Activated CD8-positive, alpha-beta memory T cell treated with anti-CD3 and anti-CD28 coated beads for 36 hours (primary cell): ENCODE data around the gene GPC5. TPM values are rescaled to one million over a fixed set of nuclear protein-coding genes. Genes with fewer than 3 reads are reported as not detected.
"Not testable (repeated sequence)": the region's sequence is repeated elsewhere in the genome, so short reads cannot be mapped to it uniquely, and the experiment has no call there.

ENCODE experiments used
- CTCF ChIA-PET: fragments of 350-600 bp; sonication (Branson Sonifier 250); formaldehyde crosslinking; loops from one replicate; lab custom pipeline; 2021; ENCODE audit warnings: antibody characterized with exemption; lab: Charles Lee
- POLR2A ChIA-PET: fragments of 350-600 bp; sonication (Branson Sonifier 250); formaldehyde crosslinking; loops from one replicate; lab custom pipeline; 2021; ENCODE audit warnings: antibody characterized with exemption; lab: Charles Lee
- total RNA-seq, 2 experiments: library from RNA; stranded (reverse); gene quantifications; one replicate each; pipeline ENCODE4 v1.2.3, GENCODE V29; 2021

The GPC5 gene
- total RNA-seq, 2 experiments from 2014 or later = 0.15 to 0.17 TPM

DNA sequence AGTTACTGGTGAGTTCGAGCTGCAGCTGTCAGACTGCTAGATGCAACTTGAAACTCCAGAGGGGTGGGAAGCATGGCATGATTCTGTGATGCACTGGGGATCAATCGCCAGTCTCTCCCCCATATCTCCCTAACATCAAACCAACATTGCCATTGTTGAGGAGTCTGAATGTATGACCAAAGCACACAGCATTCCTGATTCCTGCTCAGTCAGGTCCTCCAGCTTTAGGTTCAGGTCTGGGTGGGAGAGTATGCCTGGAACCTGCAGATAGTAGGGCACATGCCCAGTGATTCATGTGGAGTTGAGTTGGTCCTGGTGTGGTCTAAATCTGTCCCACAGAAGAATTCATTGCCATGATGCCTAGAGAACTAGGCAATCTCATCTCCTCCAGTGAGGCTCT, 269.1 kb downstream of the GPC5 start:
- ChIA-PET CTCF (no interaction called here), POLR2A (no interaction called here)

DNA sequence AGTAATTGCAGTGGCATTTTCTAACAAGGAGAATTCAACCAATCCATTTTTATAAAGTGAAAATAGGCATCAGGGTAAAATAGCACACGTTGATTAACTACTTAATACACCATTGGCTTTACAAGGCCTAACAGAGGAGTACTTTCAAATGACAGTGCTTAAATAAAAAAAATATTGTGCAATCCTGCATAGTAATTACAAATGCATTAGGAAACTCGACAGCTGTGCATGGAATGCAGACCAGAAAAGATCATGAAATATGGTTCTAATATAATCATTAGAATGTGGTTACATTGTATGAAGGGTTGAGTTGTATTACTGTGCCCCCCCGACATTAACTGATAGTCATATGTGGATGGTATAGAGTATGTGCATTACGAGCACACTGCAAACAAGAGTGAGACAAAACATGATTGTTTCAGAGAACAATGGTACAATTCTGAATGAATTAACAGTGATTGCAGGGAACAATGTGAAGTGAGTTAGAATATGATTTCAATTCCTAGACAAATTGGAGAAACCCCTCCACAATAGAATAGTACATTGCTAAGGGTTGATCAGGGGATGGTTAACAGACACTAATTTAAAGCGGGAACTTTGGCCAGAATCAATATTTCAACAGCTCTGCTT, 270.6 kb downstream of the GPC5 start:
- ChIA-PET CTCF (no interaction called here), POLR2A (no interaction called here)

DNA sequence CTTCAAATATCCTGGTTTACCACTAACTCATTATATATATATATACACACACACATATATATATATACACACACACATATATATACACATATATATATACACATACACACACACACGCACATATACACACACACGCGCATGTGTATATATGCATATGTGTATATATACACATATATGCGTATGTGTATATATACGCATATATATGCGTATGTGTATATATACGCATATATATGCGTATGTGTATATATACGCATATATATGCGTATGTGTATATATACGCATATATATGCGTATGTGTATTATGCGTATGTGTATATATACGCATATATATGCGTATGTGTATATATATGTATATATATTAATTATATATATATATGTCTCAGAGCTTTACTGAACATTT, 275.9 kb downstream of the GPC5 start:
- CTCF ChIA-PET = not testable (repeated sequence)

DNA sequence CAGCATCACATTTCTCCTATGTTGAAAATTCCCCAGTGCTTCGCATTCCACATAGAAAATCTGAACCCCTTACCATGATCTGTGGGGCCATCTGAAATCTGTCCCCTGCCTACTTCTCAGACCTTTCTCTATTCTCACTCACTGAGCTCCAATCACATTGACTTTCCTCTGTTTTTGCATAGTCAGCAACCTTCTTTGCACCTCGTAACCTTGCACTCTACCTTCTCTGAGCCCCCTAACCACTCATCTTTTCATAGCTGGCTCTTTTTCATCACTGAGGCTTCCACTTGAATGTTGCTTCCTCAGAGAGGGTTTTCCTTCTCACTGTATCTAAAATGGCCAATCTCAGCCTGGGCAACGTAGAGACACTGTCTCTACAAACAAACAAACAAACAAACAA, 286.3 kb downstream of the GPC5 start:
- ChIA-PET CTCF (no interaction called here), POLR2A (no interaction called here)

More for the DNA sequence above, 275.9 kb downstream of the GPC5 start:
- POLR2A ChIA-PET = not testable (repeated sequence)

DNA sequence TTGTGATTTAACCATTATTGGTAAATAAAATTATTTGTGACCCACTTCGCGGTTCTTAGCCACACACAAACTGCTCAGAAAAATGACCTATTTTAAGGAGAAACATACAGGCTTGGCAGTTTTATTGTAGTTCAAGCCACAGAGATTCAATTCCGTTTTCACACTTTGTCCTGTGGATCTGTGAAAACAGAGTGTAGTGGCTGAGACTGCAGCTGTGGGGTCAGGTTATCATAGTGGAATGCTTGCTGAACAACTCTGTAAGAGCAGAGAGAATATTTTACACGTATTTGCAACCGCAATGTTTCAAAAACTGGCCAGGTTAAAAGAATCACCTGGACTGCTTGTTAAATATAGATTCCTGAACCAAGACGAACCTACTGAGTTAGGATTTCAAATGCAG, 292.5 kb downstream of the GPC5 start:
- ChIA-PET POLR2A (no interaction called here), CTCF (no interaction called here)

DNA sequence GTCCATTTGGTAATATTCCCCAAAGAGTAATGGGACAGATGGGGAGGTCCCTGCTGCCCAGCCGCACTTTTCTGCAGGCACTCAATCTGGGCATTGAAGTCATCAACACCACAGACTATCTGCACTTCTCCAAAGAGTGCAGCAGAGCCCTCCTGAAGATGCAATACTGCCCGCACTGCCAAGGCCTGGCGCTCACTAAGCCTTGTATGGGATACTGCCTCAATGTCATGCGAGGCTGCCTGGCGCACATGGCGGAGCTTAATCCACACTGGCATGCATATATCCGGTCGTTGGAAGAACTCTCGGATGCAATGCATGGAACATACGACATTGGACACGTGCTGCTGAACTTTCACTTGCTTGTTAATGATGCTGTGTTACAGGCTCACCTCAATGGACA, 295.0 kb downstream of the GPC5 start:
- CTCF ChIA-PET = no interaction called here
- POLR2A ChIA-PET = no interaction called here

DNA sequence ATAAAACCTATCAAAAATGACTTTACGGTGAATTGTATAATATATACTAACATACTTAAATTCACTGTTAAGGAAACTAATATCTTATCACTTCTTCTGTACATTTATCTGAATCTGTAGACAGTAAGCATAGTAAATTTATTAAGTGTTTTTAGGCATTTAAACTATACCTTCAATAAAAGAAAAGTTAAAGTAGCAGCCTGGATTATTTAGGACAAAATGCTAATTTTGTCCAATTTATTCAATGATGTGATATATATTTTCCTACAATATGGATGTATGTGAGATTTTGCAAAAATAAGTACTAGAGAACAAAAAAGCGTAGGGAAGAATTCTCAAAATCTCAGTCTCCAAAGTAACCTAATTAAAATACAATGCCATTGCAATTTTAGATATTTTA, 299.9 kb downstream of the GPC5 start:
- ChIA-PET POLR2A (no interaction called here), CTCF (no interaction called here)

DNA sequence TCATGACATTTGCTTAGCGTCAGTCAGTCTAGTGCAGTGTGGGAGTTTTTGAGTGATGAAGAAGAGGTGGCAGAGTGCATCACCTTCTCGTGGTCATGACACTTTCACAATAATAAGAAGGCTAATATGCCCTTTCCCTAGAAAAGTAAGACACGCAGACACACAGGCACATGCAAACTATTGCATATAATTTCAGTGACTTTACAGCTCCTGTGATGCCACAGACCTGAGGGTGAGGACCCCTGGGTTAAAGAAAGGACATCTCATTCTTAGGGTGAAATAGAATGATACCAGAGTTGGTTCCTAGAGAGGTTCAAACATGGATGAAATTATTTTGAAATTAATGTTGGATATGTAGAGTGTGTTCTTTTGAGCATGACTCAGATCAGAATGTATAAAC, 300.3 kb downstream of the GPC5 start:
- CTCF ChIA-PET = no interaction called here

DNA sequence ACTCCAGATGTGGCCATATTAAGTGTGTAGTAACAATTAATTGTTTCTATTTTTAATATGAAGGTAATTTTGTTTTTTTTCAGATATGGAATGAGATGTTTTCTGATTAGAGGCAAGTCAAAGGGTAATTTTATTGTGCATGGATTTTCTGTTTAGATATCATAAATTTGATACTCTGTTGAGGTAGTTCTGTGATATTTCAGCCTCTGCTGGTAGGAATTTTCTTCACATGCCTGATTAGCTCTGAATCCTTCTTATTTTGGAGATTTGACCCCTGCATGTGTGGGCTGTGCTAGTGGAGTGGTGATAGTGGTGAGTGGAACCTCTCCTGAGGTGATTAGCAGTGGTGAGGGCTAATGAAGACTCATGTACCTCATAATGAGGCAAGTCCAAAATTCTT, 301.4 kb downstream of the GPC5 start:
- ChIA-PET POLR2A (no interaction called here), CTCF (no interaction called here)

More for the DNA sequence above, 300.3 kb downstream of the GPC5 start:
- POLR2A ChIA-PET = no interaction called here

DNA sequence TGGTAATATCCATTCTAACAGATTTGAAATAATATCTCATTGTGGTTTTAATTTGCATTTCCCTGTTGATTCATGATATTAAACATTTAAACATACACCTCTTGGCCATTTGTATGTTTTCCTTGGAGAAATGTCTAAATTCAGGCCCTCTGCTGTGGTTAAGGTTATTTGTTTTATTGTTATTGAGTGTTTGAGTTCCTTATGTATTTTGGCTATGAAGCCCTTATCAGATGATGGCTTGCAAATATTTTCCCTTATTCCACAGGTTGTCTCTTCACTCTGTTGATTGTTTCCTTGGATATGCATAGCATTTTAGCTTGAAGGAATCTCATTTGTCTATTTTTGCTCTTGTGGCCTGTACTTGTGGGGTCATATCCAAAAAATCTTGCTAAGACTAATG, 303.6 kb downstream of the GPC5 start:
- CTCF ChIA-PET = no interaction called here
- POLR2A ChIA-PET = no interaction called here

DNA sequence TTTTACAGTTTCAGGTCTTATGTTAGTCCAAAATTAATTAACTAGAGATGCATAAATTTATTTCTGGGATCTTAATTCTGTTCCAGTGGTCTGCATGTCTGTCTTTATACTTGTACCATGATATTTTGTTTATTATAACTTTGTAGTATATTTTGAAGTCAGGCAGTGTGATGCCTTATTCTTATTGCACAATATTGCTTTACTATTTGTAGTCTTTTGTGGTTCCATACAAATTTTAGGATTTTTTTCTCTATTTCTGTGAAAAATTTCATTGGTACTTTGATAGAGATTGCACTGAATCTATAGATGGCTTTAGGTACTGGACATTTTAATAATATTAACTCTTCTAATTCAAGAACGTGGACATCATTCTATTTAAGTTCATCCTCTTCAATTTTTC, 304.0 kb downstream of the GPC5 start:
- POLR2A ChIA-PET = no interaction called here
- CTCF ChIA-PET = no interaction called here

DNA sequence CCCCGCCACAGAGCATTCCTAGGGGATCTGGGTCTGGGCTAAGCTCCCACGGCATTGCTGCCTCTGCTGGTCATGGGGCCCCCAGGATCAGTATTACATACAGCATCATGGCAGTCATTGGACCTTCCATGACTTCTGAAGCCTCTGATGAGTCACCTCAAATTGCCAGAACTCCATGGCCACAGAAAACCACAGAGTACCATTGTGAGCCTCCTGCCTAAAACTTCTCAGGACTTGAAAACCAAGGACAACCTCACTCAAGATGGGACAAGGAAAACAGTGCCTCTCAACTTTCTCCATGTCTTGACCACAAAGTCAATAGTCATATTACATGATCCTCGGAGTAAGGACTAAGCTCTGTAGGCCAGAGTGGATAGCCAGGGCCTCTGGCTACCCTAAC, 306.0 kb downstream of the GPC5 start:
- ChIA-PET POLR2A (no interaction called here), CTCF (no interaction called here)

DNA sequence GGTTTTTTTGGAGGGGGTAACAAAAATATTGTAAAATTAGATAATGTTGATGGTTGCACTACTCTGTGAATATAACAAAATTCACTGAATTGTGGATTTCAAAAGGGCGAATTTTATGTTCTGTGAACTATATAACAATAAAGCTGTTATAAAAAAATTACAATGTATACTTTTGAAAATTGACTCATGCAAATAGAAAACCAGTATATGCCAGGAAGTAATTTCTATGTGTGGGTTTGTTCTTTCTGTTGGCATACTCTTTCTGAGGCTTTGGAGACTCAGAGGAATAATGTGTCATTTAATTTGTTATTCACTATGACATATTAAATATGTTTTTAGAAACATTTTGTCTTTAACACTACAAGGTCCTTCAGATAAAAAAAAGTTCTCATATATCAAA, 310.1 kb downstream of the GPC5 start:
- ChIA-PET POLR2A (no interaction called here), CTCF (no interaction called here)

DNA sequence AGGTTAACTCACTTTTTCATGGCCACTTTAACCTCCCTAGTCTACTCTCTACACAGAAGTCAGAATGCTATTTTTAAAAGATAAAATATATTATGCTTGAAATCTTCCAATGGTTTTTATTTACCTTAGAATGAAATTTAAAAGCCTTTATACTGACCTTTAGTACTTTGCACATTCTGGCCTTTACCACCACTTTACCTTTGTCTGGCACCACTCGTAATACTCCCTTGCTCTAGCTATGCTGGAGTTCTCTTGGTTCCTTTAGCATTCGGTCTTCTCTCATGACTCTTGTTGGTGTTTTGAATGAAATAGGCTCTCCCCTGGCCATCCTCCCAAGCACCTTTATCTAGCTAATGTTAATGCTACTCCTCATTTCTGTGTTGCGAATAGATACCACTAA, 310.8 kb downstream of the GPC5 start:
- CTCF ChIA-PET = no interaction called here
- POLR2A ChIA-PET = no interaction called here

DNA sequence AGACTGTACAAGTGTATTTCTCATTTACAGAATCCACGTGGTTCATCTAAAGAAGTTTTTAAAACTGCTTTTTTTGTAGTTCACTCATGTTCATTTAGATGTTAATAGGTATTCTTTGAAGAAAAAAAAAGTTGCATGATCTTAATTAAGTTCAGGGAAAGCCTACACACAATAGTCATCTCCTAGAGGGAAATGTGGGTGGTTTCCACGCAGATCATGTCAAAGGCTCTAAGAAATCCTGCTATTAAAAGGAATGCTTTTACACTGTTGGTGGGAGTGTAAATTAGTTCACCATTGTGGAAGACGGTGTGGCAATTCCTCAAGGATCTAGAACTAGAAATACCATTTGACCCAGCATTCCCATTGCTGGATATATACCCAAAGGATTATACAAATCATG, 312.3 kb downstream of the GPC5 start:
- ChIA-PET CTCF (no interaction called here), POLR2A (no interaction called here)

DNA sequence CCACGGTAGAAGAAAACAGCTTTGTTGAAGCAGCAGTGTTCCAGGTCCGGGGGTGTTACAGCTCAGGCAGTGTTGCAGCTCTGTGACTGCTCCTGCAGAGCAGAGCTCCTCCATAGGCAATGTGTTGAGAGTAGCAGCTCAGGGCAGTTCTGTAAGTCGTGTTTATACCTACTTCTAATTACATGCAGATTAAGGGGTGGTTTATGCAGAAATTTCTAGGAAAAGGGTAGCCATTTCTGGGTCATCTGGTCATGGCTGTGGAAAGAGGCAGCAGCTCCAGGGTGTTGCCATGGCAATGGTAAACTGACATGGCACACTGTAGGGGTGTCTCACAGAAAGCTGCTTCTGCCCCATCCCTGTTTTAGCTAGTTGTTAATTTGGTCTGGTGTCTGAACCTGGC, 316.4 kb downstream of the GPC5 start:
- CTCF ChIA-PET = interaction anchor here (0.7 kb wide), 1 partner anchor 990 kb away, joined by 3 read pairs; no protein-coding TSS in a partner anchor

DNA sequence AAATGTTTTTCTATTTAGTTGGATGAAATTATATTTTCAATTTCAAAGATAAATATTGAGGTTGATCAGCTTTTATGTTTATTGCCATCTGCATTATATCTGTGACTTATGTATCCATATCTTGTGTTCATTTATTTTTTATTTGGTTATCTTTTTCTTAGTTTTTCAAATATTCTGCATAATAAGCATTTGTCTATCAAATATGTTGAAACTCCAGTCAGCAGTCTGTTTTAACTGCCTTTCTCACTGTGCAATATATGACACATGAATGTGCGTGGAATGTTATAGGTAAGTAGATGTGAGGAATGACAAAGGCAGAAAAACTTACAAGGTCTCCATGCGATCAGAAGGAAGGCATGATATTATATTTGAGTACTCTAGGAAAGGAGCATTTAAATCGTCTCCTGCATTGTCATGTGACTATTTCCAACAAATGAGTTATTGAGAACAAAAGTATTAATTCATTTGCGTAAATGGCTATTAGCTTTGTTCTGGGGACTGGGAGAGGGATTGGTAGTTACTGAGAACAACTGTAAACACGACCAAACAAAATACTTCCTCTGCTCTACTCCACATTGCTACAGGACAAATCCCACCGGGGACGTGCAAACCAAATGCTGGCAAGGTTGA, 318.1 kb downstream of the GPC5 start:
- CTCF ChIA-PET = no interaction called here
- POLR2A ChIA-PET = no interaction called here

More for the DNA sequence above, 316.4 kb downstream of the GPC5 start:
- POLR2A ChIA-PET = no interaction called here

DNA sequence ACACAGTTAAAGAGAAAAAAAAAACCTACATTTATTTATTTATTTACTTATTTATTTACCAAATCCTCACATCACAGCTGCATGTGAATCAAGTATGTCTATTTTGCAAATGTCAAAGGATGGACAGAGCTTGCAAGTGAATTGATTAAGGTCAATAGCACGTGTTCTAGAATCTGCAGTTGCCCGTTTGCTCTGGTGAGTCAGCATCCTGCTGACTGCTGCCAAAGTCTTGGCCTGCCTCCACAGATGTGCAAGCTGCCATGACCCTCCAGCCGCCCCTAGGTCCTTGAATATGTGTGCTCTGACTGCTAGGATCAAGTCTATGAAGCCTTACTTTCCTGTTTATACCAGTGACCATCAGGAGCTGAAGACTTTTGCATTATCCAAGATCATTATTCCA, 320.6 kb downstream of the GPC5 start:
- ChIA-PET POLR2A (no interaction called here), CTCF (no interaction called here)

DNA sequence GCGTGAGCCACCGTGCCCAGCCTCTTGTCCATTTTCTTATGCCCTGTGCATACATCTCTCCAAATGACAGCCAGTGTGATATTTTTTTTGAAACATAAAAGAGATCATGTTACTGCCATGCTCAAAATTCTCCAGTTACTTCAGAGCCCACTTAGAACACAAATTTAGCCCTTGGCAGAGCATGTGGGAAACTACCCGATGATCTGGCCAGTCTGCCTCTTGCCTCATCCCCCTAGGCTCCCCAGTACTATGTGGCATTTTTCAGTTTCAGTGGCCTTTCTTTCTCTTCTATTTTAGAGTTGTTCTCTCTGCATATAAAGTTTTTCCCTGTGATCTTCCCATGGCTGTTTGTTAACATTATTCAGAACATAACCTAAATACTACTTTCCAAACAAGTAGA, 323.0 kb downstream of the GPC5 start:
- ChIA-PET CTCF (no interaction called here), POLR2A (no interaction called here)

DNA sequence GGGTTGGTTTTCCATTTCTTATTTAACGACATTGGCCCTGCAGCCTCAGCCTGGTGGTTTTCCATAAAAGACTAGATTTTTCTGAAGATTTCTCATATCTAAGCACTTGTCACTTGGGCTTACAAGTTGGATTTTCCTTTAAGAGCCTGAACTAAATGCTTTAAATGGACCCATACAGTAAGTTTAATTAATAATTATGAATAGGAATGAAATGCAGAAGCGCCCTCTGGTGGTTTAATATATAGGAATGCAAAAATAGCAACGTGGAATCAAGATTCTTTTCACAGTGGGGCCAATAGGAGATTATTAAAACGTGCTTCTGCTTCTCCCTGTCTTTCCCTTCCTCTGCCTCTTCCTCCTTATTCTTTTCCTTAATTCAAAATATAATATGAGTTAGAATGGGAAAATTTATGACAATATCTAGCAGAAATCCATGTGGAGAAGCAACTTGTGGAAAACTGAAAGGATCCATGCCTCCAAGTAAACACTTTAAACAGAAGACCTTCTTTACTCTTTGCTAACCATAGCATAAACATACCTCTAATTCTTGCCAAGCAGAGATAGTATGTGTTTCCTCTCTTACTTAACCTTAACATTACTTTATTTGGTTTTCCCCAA, 324.0 kb downstream of the GPC5 start:
- ChIA-PET POLR2A (no interaction called here), CTCF (no interaction called here)

DNA sequence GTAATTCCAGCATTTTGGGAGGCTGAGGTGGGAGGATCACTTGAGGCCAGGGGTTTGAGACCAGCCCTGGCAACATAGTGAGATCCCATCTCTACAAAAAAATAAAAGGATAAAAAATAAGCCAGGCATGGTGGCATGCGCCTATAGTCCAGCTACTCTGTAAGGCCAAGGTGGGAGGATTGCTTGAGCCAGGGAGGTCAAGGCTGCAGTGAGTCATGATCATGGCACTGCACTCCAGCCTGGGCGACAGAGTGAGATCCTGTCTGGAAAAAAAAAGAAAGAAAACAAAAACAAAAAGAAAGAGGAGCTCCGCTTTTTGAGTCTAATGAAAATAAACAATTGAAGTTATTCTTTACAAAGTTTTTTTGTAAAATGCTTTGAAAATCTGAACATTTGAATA, 326.2 kb downstream of the GPC5 start:
- CTCF ChIA-PET = no interaction called here
- POLR2A ChIA-PET = no interaction called here
